GM21447 (cell line): ENCODE measurements around the gene ACOXL.

Experiments used
- ATAC-seq: cut with Tn5 transposase; IDR thresholded peaks from one replicate; pipeline ENCODE4 v1.9.1; 2021; ENCODE audit not compliant: unreplicated experiment

The ACOXL gene

DNA sequence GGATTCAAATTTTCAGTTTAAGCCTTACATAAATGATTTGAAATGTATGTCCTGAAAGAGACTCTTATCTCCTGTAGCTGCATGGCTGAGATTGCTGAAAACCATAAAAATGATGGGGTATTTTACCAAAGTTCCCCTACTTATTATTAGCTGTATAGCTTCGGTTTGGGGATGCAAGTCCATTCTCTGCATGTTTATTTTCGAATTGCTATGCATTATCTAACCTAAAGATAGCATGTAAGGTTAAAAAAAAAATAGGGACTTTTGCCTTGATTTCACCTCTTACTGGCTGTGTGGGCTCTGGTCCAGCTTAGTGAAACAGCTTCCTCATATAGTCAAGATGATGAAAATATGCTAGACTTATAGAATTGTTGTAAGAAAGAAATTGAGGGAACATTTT lies 14.0 kb upstream of the ACOXL start:
- no peak for ATAC-seq

DNA sequence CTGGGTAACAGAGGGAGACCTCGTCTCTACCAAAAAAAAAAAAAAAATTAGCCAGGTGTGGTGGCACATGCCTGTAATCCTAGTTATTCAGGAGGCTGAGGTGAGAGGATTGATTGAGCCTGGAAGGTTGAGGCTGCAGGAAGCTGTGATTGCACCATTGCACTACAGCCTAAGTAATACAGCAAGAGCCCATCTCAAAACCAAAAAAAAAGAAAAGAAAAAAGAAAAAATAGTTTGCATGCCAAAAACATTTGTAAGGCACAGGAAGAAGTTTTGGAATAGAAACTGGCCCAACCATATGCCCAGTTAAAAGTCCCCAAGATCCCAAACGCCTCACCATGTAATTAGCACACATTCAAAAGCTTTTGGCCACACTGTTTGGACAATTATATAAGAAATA lies 13.4 kb upstream of the ACOXL start:
- no peak for ATAC-seq

DNA sequence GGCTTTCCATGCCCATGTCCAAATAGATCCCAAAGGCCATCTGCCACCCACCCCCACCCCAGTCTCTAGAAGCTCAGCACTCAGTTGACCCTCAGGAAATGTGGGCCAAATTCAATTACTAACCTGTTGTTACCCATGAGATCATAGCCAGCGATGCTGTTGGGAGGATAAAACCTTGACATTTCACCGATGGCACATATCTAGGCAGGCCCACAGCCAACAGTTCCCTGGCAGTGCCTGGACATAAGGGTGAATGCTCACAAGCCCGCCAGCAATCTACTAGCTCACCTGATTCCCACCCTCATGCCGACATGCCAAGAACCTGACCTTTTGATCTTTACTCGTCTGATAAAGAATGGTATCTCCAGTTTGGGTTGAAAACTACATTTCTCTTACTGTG lies 11.8 kb upstream of the ACOXL start:
- ATAC-seq = no peak

DNA sequence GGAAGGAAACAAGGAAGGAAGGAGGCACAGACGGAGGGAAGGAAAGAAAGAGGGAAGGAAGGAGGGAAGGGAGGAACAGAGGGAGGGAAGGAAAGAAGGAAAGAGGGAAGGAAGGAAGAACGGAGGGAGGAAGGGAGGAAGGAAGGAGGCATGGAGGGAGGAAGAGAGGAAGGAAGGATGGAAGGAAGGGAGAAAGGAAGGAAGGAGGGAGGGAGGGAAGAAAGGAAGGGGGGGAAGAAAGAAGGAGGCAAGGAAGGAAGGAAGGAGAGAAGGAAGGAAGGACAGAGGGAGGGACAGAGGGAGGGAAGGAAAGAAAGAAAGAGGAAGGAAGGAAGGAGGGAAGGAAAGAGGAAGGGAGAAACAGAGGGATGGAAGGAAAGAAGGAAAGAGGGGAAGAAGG lies 7.6 kb upstream of the ACOXL start:
- ATAC-seq = no peak

DNA sequence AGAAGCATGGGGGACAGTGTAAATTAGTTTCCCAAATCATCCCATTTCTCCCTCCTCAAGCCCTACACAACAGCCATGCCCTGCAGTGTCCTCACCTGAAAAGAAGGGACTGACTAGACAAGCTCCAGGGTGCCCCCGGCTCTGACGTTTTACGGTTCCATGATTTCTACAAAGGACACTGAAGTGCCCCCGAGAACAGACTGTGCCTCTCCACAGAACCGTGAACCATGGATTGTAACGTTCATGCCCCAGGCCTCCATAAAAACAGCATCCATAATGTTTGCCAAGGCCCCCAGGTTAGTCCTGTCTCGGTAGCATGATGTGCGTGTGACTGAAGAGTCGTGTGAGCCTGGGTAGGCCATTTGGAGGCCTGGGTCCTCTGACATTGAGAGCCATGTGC lies 7.0 kb upstream of the ACOXL start:
- ATAC-seq = no peak

DNA sequence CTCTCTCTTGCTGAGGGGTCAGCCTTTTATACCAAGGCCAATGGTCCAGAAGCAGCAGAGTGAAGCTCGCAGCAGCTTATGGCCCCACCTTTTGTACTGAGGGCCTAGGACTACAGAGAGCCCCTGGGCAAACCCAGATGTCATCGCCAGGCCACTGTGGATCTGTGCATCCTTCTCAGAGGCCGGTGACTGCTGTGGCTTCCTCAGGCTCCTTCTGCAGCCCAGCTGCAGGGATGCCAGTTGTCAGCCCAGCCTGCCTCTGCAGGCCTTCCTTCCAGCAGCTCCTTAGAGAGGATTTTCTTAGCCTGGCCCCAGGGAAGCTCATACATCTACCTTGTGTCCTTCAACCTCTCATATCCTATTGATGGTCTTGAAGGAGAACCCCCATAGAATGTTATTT lies 6.5 kb upstream of the ACOXL start:
- no peak for ATAC-seq

DNA sequence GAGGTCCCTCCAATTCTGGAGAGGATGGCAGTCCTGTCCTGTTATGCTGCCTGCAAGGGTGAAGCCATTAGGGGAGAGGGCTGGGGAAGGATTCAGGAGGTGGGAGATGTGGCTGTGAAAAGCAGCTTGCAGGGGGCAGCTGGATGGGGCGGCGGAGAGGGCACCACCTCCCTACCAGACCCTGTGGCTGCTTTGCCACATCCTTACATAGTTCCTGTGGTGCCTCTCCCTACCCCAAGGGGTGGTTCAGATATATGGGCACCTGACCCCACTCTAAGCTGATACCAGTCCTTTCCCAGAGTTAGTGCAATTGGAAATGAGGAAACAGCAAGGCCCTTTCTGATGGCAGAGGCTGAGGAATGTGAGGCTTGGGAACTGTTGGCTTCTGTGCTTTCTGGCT lies 6.1 kb upstream of the ACOXL start:
- ATAC-seq = no peak

DNA sequence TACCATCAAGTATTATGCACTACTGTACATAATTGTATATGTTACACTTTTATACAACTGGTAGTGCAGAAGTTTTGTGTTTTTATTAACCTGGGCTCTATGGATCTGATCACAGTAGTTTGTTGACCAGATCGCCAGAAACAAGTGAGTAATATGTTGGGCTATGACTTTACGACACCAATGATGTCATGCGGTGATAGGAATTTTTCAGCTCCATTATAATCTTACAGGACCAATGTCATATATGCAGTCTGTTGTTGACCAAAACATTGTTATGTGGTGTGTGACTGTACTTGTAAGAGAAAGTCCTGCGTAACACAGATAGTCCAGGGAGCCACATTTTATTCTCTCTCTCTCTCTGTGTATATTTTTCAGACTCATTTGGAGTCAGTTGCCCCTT lies 4.5 kb upstream of the ACOXL start:
- no peak for ATAC-seq

DNA sequence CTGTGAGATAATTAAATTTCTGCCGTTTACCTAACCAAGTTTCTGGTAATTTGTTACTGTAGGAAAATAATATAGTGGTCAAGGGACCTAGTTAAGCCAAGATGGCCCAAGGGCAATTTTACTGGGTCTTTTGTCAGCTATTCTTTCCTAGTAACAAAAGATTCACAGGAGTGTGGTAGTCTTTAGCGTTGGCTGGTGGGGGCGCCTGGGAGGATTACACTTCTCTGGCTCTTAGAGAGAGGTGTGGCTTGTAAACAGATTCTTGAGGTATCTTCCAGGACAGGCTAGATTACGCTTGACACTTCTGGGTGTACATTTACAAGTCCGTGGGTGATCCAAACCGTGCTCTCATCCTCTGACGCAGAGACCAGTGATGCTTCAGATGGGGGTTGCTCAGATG lies 3.3 kb upstream of the ACOXL start:
- ATAC-seq = no peak

DNA sequence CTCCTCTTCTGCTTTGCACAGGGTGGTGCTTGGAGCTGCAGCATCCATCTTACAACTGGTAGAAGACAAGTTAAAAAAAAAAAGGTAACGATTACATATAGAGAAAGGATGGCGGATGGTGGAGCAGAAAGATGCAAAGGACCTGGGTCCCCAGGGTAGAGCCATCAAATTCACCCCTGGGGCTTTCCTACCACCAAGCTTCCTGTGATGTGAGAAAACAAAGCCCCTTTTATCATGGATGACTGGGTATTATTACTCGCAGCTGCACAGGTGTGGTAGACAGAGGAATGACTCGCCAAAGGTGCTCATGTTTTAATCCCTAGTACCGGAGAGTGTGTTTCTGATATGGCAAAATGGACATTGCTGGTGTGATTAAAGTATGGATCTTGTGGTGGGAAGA lies 1.3 kb upstream of the ACOXL start:
- no peak for ATAC-seq

DNA sequence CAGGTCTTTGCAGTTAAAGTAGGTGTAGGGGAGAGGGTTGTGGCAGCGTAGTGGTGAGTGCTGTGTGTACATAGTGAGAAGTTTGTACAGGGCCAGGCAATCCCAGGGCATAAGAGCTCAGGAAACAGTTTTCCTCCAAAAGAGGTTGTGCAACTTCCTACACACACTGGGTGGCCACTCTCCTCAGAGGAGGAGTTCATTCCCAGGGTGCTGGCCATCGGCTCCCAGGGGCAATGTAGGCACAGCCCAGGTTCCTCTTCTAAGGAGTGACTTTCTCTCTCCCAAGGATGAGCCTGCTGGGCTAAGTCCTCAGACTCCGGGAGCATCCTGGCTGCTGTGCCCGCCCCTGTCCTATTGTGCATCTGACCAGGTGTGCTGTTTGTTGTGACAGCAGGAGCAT lies 3.0 kb downstream of the ACOXL start:
- no peak for ATAC-seq

DNA sequence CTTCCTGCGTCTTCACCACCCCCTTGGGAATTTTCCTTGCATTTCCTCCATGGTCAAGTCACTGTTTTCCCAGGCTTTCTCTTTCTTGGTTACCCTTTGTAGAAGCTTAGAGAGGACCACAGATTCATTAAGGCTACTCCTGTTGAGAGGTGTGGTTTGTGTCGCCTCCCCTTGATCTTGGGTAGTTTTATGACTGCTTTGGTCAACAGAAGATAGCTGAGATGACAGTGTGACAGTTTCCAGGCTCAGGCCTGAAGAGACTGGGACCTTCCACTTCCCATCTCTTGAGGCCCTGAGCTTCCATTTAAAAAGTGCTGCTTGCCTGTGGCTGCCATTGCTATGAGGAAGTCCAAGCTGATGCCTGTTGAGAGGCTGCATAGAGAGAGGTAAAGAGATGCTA lies 5.4 kb downstream of the ACOXL start:
- ATAC-seq = no peak

DNA sequence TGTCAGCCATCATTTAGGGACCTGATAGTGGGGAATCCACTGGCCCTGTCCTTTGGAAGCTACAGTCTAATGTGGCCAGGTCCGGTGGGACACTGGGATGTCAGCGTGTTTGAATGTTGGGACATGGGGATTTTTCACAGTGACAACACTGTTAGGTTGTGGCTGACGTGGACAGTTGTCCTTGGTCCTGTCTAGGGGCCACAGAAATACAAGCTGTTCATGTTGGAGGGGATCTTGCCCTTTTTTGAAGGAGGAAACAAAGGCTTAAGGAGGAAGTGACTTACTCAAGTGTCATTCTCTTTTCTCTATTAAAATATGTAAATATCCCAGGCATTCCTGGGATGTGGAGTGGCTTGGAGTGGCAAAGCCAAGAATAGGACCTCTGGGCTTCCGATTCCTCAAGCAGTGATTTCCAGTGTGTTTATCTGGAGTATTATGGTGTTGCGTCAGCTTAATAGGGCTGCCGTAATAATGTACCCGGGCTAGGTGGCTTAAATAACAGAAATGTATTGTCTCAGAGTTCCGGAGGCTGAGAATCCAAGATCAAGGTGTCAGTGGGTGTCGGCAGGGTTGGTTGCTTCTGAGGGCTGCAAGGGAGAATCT lies 8.5 kb downstream of the ACOXL start:
- ATAC-seq = no peak

DNA sequence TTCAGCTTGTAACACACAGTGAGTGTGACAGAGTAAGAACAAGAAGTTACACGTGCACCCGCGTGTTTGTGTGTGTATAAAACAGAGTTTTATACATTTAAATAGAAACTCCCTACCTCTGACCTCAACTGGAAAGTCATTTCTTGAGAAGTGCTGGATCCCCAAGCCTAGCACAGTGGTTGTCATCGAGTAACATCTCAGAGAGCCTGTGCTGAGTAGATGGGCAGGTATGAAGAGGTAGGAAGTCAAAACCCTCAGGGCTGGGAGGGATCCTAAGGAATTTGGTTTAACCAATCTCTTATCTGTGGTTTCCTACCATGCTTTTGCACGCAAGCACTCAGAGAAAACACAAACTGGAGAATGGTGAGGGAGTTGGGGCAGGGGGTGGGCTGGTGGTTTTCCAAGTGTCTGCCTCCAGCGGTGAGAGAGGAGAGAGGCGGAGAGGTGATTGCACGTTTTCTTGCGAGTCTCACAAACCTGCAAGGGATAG lies 9.2 kb downstream of the ACOXL start:
- no peak for ATAC-seq

DNA sequence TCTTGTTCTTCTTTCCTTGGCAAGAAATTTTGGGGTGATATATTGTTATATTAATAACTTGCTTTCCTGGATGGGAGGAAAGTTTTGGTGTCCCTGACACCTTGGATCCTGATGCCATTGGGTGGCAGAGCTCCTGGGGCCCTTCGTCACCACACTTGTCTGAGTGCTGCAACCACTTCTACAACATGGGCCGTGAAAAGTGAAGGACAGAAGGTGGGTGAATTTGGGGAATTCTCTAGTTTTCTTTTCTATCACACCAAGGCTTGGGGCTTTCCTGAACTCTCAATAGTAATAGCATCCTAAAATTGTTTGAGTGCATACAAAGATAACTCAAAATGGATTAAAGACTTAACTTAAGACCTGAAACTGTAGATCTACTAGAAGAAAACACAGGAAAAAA lies 10.0 kb downstream of the ACOXL start:
- ATAC-seq = no peak

DNA sequence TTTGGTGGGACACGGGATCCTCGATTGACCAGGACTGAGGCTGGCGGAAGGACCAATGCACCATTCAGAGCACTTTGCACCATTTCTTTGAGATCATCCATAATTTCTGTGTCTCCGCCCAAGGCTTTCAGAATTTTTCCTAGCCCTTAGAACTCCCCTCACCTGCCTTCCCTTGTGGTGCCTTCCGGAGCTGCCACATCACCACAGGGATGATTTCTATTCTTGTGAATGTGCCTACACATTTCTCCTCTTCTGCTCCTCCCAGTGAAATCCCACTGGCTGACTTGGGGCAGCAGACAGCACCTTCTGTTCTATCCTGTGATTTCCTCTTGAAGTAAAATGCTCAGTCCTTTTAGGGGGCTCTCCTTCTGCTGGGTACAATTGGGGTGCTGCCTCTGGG lies 11.2 kb downstream of the ACOXL start:
- no peak for ATAC-seq

DNA sequence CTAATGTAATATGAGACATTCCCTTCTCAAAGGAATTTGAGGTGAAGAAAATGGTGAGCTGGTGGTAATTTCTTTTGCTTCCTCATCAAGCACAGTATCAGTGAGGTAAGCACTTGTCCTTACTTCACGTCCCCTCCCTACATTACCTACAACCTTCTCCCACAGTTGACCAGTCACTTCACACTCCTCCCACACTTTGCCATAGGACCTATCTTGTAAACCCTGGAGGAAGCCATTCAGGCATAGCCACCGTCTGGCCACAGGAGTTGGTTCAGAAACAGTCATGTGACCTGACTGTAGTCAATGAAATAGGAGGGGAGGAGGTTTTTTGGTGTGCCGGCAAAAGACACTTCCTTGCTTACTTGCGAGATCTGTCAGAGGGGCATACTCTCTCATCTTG lies 12.1 kb downstream of the ACOXL start:
- no peak for ATAC-seq

DNA sequence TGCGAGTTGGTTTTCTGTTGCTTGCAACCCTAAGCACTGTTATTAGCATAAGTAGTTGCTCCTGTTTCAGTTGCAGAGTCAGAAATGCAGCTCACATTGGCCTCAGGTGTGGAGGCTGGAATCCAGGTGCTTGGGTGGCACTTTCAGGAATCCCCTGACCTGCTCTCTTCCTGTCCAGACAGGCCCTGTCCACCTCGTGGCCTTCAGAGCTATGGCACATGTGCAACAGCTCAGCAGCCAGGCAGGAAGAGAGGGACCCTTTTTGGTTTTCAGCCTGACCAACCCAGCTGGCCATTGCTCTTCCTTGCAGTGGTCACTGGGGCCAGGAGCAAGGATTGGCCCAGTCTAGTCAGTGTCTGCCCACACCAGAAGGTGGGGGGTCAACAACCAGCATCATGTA lies 12.7 kb downstream of the ACOXL start:
- ATAC-seq = no peak

DNA sequence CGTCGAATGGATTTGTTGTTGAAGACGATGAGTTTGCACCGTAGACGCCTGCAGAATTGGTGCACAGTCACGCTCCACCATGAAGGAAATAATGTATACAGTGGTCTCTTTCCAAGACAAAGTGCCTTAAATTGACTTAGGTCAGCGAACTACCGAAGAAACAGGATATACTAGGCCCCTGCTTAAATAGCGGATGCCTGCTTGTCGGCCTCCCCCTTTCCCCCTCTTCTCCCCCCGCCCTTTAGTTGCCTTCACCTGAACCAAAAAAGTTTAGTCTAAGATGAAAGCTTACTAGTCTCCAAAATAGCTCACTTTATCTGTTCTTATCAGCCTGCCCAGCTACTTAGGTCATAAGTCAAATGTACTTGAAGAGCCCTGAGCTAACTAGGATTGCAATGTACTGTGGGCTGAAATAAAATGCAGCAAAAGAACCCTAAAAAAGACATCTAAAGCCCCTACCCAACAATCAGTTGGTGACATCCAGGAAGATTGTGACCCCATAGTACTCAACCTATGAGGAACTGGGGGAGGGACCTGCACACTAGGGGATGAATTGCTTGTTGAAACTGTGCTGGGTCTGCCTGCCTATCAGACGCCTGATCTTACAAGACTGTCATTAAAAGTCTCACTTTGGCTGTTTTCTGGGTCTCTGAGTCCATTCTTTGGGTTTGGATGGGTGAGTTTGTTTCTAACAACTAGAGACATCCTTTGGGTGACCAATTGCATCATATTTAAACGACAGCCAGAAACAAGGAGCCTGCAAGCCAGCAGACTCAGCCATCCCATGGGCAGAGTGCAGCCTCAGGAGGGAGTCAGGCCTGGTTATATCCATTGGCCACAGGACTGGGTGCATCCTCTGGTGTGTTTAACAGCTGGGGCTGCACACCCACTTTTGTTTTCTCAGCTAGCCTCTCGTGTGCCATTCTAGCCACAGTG lies 14.5 kb downstream of the ACOXL start:
- ATAC-seq = no peak

DNA sequence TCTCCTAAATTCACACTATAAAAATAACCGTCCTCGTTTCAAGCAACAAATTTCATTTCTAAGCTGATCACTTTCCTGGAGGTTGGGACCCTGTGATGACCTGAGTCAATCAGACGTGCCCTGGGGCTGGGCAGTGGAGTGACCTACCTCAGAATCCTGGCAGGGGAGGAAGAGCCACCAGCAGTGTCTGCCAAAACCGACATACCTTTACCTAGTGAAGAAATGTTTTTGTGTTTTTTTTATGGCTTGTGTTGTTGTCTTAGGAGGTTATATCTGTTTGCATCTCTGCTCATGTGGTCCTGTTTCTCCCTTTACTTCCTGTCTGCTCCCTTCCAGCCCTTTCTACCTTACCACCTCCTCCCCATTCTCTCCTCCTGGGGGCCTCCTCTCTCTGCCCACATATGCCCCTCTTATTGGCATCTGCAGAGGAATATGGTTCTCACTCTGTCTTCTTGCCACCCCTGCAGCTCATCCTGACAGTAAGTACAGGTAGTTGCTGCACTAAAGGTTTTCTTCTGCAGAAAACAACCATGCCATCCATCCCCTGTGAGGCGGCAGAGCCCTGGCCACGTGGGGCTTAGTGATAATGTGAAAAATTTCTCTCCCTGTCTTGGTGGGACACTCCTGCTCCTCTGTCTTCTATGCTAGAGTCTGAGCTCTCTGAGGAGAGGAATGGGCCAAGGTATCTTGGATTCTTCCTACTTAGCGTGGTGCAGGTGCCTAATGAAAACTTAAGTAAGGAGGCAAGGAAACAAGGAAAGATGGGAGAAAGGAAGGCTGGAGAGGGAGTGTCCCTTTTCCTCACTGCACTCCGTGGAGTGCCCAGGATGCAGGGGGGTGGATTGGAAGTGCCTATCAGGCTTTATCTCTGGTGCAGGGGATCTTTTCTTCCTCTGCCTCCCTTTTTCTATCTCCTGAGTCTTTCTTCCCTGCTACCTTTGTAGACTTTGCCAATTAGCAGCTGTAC lies 15.4 kb downstream of the ACOXL start:
- no peak for ATAC-seq

DNA sequence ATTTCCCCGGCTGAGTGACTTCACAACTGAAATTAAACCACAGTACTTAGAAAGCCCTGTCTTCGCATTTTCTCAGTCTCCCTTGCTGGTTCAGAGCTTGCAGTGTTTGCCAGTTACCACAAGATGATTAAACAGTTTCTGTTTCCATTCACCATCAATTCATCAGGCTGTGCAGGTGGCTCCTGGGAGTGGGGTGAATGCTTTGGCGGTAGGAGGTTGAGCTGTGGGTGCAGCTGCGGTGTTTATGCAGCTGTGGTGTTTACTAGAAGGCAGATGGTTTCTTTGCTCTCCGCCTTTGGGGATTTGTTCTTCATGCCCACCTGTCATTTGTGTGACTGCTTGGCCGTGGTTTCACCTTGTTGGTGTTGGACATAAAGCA lies 16.1 kb downstream of the ACOXL start:
- peak; percentile 99 for ATAC-seq
